Fibroblast of skin of abdomen (primary cell): ENCODE measurements around the gene NFIB.

Experiments
- DNase-seq: peaks from one replicate; pipeline ENCODE4 v3.0.0-alpha.2; 2013

The NFIB gene

GRCh38 chr9:14238518-14238917 is 75.4 kb downstream of the NFIB start:
- peak; percentile 43 for DNase-seq

- DNase-seq = no peak
Observed at GRCh38 chr9:14238079-14238478, 75.9 kb downstream of the NFIB start.

GRCh38 chr9:14236591-14236990 is 77.3 kb downstream of the NFIB start:
- no peak for DNase-seq

GRCh38 chr9:14232111-14232510 is 81.8 kb downstream of the NFIB start:
- no peak for DNase-seq

GRCh38 chr9:14231196-14231990 is 82.5 kb downstream of the NFIB start:
- DNase-seq = no peak

- no peak for DNase-seq
Observed at GRCh38 chr9:14228602-14229001, 85.3 kb downstream of the NFIB start.

GRCh38 chr9:14226855-14227532 is 86.9 kb downstream of the NFIB start:
- DNase-seq = no peak

GRCh38 chr9:14223081-14223480 is 90.9 kb downstream of the NFIB start:
- DNase-seq = no peak

GRCh38 chr9:14222149-14222835 is 91.6 kb downstream of the NFIB start:
- DNase-seq = no peak

- DNase-seq = peak; percentile 60
Observed at GRCh38 chr9:14221558-14221957, 92.4 kb downstream of the NFIB start.

- peak; percentile 41 for DNase-seq
Observed at GRCh38 chr9:14221119-14221518, 92.8 kb downstream of the NFIB start.

- DNase-seq = no peak
Observed at GRCh38 chr9:14220256-14220655, 93.7 kb downstream of the NFIB start.

GRCh38 chr9:14219850-14220249 is 94.1 kb downstream of the NFIB start:
- no peak for DNase-seq

GRCh38 chr9:14218253-14218652 is 95.7 kb downstream of the NFIB start:
- DNase-seq = no peak

GRCh38 chr9:14216612-14217194 is 97.2 kb downstream of the NFIB start:
- DNase-seq = no peak

GRCh38 chr9:14215614-14216013 is 98.3 kb downstream of the NFIB start:
- peak; percentile 38 for DNase-seq

GRCh38 chr9:14214693-14215092 is 99.2 kb downstream of the NFIB start:
- DNase-seq = no peak

GRCh38 chr9:14214065-14214684 is 99.8 kb downstream of the NFIB start:
- no peak for DNase-seq

- DNase-seq = no peak
Observed at GRCh38 chr9:14213504-14213903, 100.4 kb downstream of the NFIB start.

GRCh38 chr9:14212697-14213420 is 101.1 kb downstream of the NFIB start:
- no peak for DNase-seq

GRCh38 chr9:14212077-14212476 is 101.9 kb downstream of the NFIB start:
- DNase-seq = peak; percentile 69

- DNase-seq = no peak
Observed at GRCh38 chr9:14211564-14211963, 102.4 kb downstream of the NFIB start.
